DND-41 (cell line): ENCODE measurements around the gene USPL1.

Experiments used
- EZH2 ChIP-seq: IDR thresholded peaks from 3 replicates; pipeline ENCODE4 v1.6.1; 2012; ENCODE audit warnings: borderline replicate concordance, low read depth, mild to moderate bottlenecking, moderate library complexity, low read length, inconsistent platforms; ENCODE audit not compliant: severe bottlenecking
- TF ChIP-seq, protein P1 (sequence below): IDR thresholded peaks from 2 replicates; pipeline ENCODE4 v1.5.1; 2012; ENCODE audit warnings: borderline replicate concordance, low read length, moderate library complexity, mild to moderate bottlenecking; ENCODE audit not compliant: poor library complexity, severe bottlenecking; ENCODE audit errors: extremely low read depth

DNA sequence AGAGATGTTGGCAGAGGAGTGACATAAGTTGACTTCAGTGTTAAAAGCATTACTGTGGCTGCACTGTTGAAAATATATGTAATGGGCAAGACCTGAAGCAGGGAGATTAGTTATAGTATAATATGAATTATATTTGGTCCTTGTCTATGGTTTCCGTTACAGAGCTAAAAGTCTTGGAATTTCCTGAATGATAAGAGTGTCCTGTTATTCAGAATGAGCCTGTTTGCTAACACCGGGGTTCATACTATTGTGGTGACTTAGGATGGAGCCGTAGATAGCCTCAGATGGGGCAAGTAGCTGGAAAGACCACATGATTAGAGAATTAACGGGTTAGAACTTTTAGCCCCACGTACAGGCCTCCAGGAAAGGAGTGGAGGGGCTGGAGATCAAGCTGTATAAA lies 5.7 kb downstream of the USPL1 start:
- TF ChIP-seq EZH2 = no peak
- TF ChIP-seq, protein P1, sequence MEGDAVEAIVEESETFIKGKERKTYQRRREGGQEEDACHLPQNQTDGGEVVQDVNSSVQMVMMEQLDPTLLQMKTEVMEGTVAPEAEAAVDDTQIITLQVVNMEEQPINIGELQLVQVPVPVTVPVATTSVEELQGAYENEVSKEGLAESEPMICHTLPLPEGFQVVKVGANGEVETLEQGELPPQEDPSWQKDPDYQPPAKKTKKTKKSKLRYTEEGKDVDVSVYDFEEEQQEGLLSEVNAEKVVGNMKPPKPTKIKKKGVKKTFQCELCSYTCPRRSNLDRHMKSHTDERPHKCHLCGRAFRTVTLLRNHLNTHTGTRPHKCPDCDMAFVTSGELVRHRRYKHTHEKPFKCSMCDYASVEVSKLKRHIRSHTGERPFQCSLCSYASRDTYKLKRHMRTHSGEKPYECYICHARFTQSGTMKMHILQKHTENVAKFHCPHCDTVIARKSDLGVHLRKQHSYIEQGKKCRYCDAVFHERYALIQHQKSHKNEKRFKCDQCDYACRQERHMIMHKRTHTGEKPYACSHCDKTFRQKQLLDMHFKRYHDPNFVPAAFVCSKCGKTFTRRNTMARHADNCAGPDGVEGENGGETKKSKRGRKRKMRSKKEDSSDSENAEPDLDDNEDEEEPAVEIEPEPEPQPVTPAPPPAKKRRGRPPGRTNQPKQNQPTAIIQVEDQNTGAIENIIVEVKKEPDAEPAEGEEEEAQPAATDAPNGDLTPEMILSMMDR = no peak
